HCT116 (cell line): ENCODE data around the gene PET117. TPM values are rescaled to one million over a fixed set of nuclear protein-coding genes. Genes with fewer than 3 reads are reported as not detected.
"Not testable (repeated sequence)": the region's sequence is repeated elsewhere in the genome, so short reads cannot be mapped to it uniquely, and the experiment has no call there.

Experiments used
- ATAC-seq: fragments of 200-7000 bp; cut with Tn5 transposase; 2 replicates; pipeline ENCODE4 v1.9.1; 2020; ENCODE audit warnings: mild to moderate bottlenecking, moderate library complexity
- BruUV-seq: library from RNA; stranded (reverse); fragments of 400-500 nt; replicated peaks from 2 replicates; lab custom pipeline; 2021; lab: Mats Ljungman, UMichigan
- CTCF ChIA-PET: fragments of 300-600 bp; sonication (Branson Sonifier 250); formaldehyde crosslinking; loops from one replicate; lab custom pipeline; 2021; ENCODE audit warnings: antibody characterized with exemption; lab: Charles Lee
- POLR2A ChIA-PET: fragments of 300-600, 350-600 bp; sonication (Branson Sonifier 250); formaldehyde crosslinking; loops from one replicate; lab custom pipeline; 2021; ENCODE audit warnings: antibody characterized with exemption; lab: Charles Lee
- RAD21 ChIA-PET, 2 experiments: fragments of 300-600 bp; sonication (Branson Sonifier 250); formaldehyde crosslinking; loops; one replicate each; lab custom pipeline; 2023; ENCODE audit warnings: low total read pairs in 2 of 2; ENCODE audit not compliant: uncharacterized antibody in 2 of 2, unreplicated experiment in 2 of 2, low non-redundant PET in 1 of 2; lab: Charles Lee
- DNase-seq: peaks from one replicate; pipeline ENCODE4 v3.0.0-alpha.2; 2010; ENCODE audit warnings: low read depth, low spot score
- H2AFZ ChIP-seq: fragments of 200-600 bp; shearing (Covaris generic), sonication (generic); 2 replicates; pipeline ENCODE4 v1.6.1; 2017; ENCODE audit warnings: low read depth, mixed run types, mixed read lengths, antibody characterized with exemption, low read length; ENCODE audit not compliant: poor library complexity, severe bottlenecking
- H3K27ac ChIP-seq: 2 replicates; pipeline ENCODE4 v1.5.1; 2012; ENCODE audit warnings: low read depth, low read length
- H3K27me3 ChIP-seq: fragments of 200-600 bp; sonication (generic); 2 replicates; pipeline ENCODE4 v1.6.1; 2016; ENCODE audit warnings: mixed run types, low read length, mixed read lengths; ENCODE audit not compliant: insufficient read depth
- H3K36me3 ChIP-seq, 2 experiments: fragments of 200-500 bp in 1 of 2; fragments of 200-600 bp in 1 of 2; sonication (Bioruptor generic) in 1 of 2; sonication (generic) in 1 of 2; 2 replicates each; pipeline versions ENCODE4 v1.5.1 to v1.6.1; 2014 to 2016; ENCODE audit warnings: low read length in 2 of 2, inconsistent platforms in 1 of 2, mixed read lengths in 1 of 2, mixed run types in 1 of 2; ENCODE audit not compliant: insufficient read depth in 2 of 2, control insufficient read depth in 1 of 2
- H3K4me1 ChIP-seq, 2 experiments: fragments of 200-600 bp in 1 of 2; sonication (generic) in 1 of 2; 2 replicates each; pipeline versions ENCODE4 v1.5.1 to v1.6.1; 2012 to 2017; ENCODE audit warnings: low read length in 2 of 2, inconsistent platforms in 1 of 2, mild to moderate bottlenecking in 1 of 2, mixed read lengths in 1 of 2, mixed run types in 1 of 2, moderate library complexity in 1 of 2; ENCODE audit not compliant: insufficient read depth in 2 of 2, control insufficient read depth in 1 of 2
- H3K4me2 ChIP-seq: fragments of 200-600 bp; sonication (generic); 2 replicates; pipeline ENCODE4 v1.6.1; 2017; ENCODE audit warnings: mixed run types, low read length, mixed read lengths
- H3K4me3 ChIP-seq, 2 experiments: fragments of 200-600 bp in 1 of 2; sonication (generic) in 1 of 2; replicated peaks in 1 of 2; 2 replicates each; pipeline ENCODE4 v1.5.1; 2011 to 2016; ENCODE audit warnings: low read length in 2 of 2, control low read depth in 1 of 2, low read depth in 1 of 2, mild to moderate bottlenecking in 1 of 2, mixed read lengths in 1 of 2, mixed run types in 1 of 2
- H3K79me2 ChIP-seq: fragments of 200-600 bp; sonication (generic); 2 replicates; pipeline ENCODE4 v1.6.1; 2017; ENCODE audit warnings: mild to moderate bottlenecking, mixed run types, low read length, moderate library complexity, mixed read lengths; ENCODE audit not compliant: insufficient read depth
- H3K9ac ChIP-seq: fragments of 200-600 bp; sonication (generic); 2 replicates; pipeline ENCODE4 v1.6.1; 2016; ENCODE audit warnings: low read length, mixed read lengths
- H3K9me2 ChIP-seq: fragments of 200-600 bp; sonication (generic), shearing (Covaris generic); 2 replicates; pipeline ENCODE4 v1.6.1; 2017; ENCODE audit warnings: mixed run types, mild to moderate bottlenecking, moderate library complexity; ENCODE audit not compliant: insufficient read depth
- H3K9me3 ChIP-seq, 2 experiments: fragments of 200-500 bp in 1 of 2; fragments of 200-600 bp in 1 of 2; sonication (Bioruptor generic) in 1 of 2; sonication (generic) in 1 of 2; 2 replicates each; pipeline ENCODE4 v1.6.1; 2014 to 2017; ENCODE audit warnings: low read length in 2 of 2, mixed read lengths in 2 of 2, inconsistent platforms in 1 of 2, low read depth in 1 of 2, mild to moderate bottlenecking in 1 of 2, mixed run types in 1 of 2, moderate library complexity in 1 of 2; ENCODE audit not compliant: control insufficient read depth in 1 of 2, insufficient read depth in 1 of 2
- H4K20me1 ChIP-seq: fragments of 200-600 bp; sonication (generic), shearing (Covaris generic); 2 replicates; pipeline ENCODE4 v1.6.1; 2017; ENCODE audit warnings: mixed run types, mild to moderate bottlenecking, moderate library complexity; ENCODE audit not compliant: insufficient read depth
- ATF3 ChIP-seq: IDR thresholded peaks from 2 replicates; pipeline ENCODE4 v1.6.1; 2012
- CEBPB ChIP-seq: IDR thresholded peaks from 2 replicates; pipeline ENCODE4 v1.6.1; 2012; ENCODE audit warnings: low read depth
- CTCF ChIP-seq, 3 experiments: fragments of 200-600 bp in 1 of 3; sonication (generic) in 1 of 3; IDR thresholded peaks in 2 of 3; conservative IDR thresholded peaks in 1 of 3; 2 replicates each; pipeline ENCODE4 v1.5.1; 2012 to 2017; ENCODE audit warnings: low read depth in 2 of 3, low read length in 2 of 3, antibody characterized with exemption in 1 of 3, borderline replicate concordance in 1 of 3, control low read depth in 1 of 3, mild to moderate bottlenecking in 1 of 3, mixed read lengths in 1 of 3, mixed run types in 1 of 3, moderate library complexity in 1 of 3; ENCODE audit not compliant: insufficient read depth in 1 of 3
- EGR1 ChIP-seq: IDR thresholded peaks from 2 replicates; pipeline ENCODE4 v1.6.1; 2012; ENCODE audit warnings: low read depth
- EZH2 ChIP-seq: fragments of 200-600 bp; sonication (generic); IDR thresholded peaks from 2 replicates; pipeline ENCODE4 v1.6.1; 2017; ENCODE audit warnings: antibody characterized with exemption, mixed run types
- EZH2phosphoT487 ChIP-seq: fragments of 200-600 bp; IDR thresholded peaks from 2 replicates; pipeline ENCODE4 v1.6.1; 2018; ENCODE audit warnings: antibody characterized with exemption, borderline replicate concordance
- FOSL1 ChIP-seq: IDR thresholded peaks from 2 replicates; pipeline ENCODE4 v1.6.1; 2012; ENCODE audit warnings: low read depth
- JUND ChIP-seq: IDR thresholded peaks from 2 replicates; pipeline ENCODE4 v1.6.1; 2012
- MAX ChIP-seq: IDR thresholded peaks from 2 replicates; pipeline ENCODE4 v1.6.1; 2012
- RAD21 ChIP-seq: IDR thresholded peaks from 2 replicates; pipeline ENCODE4 v1.6.1; 2012; ENCODE audit warnings: low read depth, mild to moderate bottlenecking
- SIN3A ChIP-seq: IDR thresholded peaks from 2 replicates; pipeline ENCODE4 v1.6.1; 2012; ENCODE audit warnings: low read depth
- SP1 ChIP-seq: IDR thresholded peaks from 2 replicates; pipeline ENCODE4 v1.6.1; 2012; ENCODE audit warnings: low read depth
- YY1 ChIP-seq: IDR thresholded peaks from 2 replicates; pipeline ENCODE4 v1.6.1; 2011; ENCODE audit warnings: low read length, low read depth, moderate library complexity, mild to moderate bottlenecking; ENCODE audit not compliant: insufficient replicate concordance; ENCODE audit errors: extremely low read depth
- ZNF274 ChIP-seq: fragments of 200-500 bp; sonication (Bioruptor generic); IDR thresholded peaks from 2 replicates; pipeline ENCODE4 v1.6.1; 2014; ENCODE audit warnings: mild to moderate bottlenecking, low read depth, low read length, inconsistent platforms
- intact Hi-C: fragments of 100-400 bp; cut with micrococcal nuclease; formaldehyde crosslinking; loops from 2 replicates; pipeline ENCODE4 v1.10.0; 2022
- total RNA-seq: library from RNA; stranded (reverse); gene quantifications from one replicate; pipeline ENCODE4 v1.2.1, GENCODE V29; 2021; ENCODE audit not compliant: unreplicated experiment

The PET117 gene
- total RNA-seq, 1 experiment from 2014 or later, result 22.3 TPM

- TF ChIP-seq CTCF (IDR thresholded peaks at IDR 0.05 in 2 of 3, conservative IDR thresholded peaks at IDR 0.05 in 1 of 3; ENCODE audit: borderline replicate concordance in 1 of 3, insufficient read depth in 1 of 3, low read depth in 2 of 3, low read length in 2 of 3) (no peak), SIN3A (no peak), SP1 (no peak), CEBPB (no peak), RAD21 (no peak), ZNF274 (no peak), YY1 (no peak), EZH2 (no peak), FOSL1 (no peak), ATF3 (no peak), JUND (no peak), MAX (no peak), EGR1 (no peak), EZH2phosphoT487 (no peak)
- ChIA-PET RAD21 (no interaction called here), CTCF (no interaction called here), POLR2A (no interaction called here)
- ATAC-seq (no peak), DNase-seq (no peak)
- Histone ChIP-seq H4K20me1 (no peaks in the 10 kb centered on the region), H3K4me1 (no peaks in the 10 kb centered on the region), H3K36me3 (no peaks in the 10 kb centered on the region), H2AFZ (no peak overlapping the region), H3K27me3 (no peaks in the 10 kb centered on the region), H3K79me2 (no peaks in the 10 kb centered on the region), H3K27ac (no peak overlapping the region), H3K9ac (no peak overlapping the region), H3K9me3 (no peaks in the 10 kb centered on the region), H3K9me2 (no peaks in the 10 kb centered on the region), H3K4me3 (no peak overlapping the region), H3K4me2 (no peak overlapping the region)
- intact Hi-C loops, result no loop called here
- BruUV-seq, result no TSS peak
Measured at GRCh38 chr20:18108326-18108725, 29.3 kb upstream of the PET117 start.

- ATAC-seq, H3K27ac ChIP-seq, H3K79me2 ChIP-seq, CTCF ChIA-PET, RAD21 ChIA-PET, H2AFZ ChIP-seq, H3K36me3 ChIP-seq, H3K9me2 ChIP-seq, H3K9ac ChIP-seq, intact Hi-C loops, H4K20me1 ChIP-seq, H3K4me1 ChIP-seq, H3K4me3 ChIP-seq, BruUV-seq, H3K9me3 ChIP-seq, POLR2A ChIA-PET, DNase-seq, H3K27me3 ChIP-seq, H3K4me2 ChIP-seq: not testable (repeated sequence)
Measured at GRCh38 chr20:18128574-18128973, 9.1 kb upstream of the PET117 start.
